RWPE1 (cell line): ENCODE data around the gene PDE1C.

Experiments used
- CTCF ChIA-PET: fragments of 350-600 bp; sonication (Branson Sonifier 250); formaldehyde crosslinking; extraction: SDS; loops from one replicate; lab custom pipeline; 2021; lab: Yijun Ruan, JAX
- POLR2A ChIA-PET: fragments of 400-600 bp; formaldehyde crosslinking; extraction: SDS; loops from one replicate; lab custom pipeline; 2020; ENCODE audit warnings: antibody characterized with exemption; ENCODE audit not compliant: low non-redundant PET; lab: Yijun Ruan, JAX
- DNase-seq: peaks from one replicate; pipeline ENCODE4 v3.0.0; 2012; ENCODE audit warnings: low spot score
- H3K27ac ChIP-seq: fragments of 450-650 bp; 2 replicates; pipeline ENCODE4 v1.5.1; 2017
- CTCF ChIP-seq: fragments of 450-650 bp; conservative IDR thresholded peaks from 2 replicates; pipeline ENCODE4 v1.5.1; 2017; ENCODE audit warnings: low read depth, mild to moderate bottlenecking

PDE1C gene

GRCh38 chr7:32070406-32071360 lies at the start of gene PDE1C:
Gene PDE1C, minus strand, starts transcription at chr7:32070407.
- H3K27ac ChIP-seq, result no peak within 1 kb of the TSS
- no peak for TF ChIP-seq CTCF
- CTCF ChIA-PET, result no interaction called here
- POLR2A ChIA-PET, result no interaction called here
- no peak for DNase-seq

GRCh38 chr7:32119790-32120196 lies 49.6 kb upstream of the PDE1C start:
- DNase-seq, result no peak
- no peak for TF ChIP-seq CTCF
- ChIA-PET POLR2A (no interaction called here), CTCF (no interaction called here)
- no peak overlapping the region for H3K27ac ChIP-seq

- no peak for DNase-seq
- no peak overlapping the region for H3K27ac ChIP-seq
- TF ChIP-seq CTCF, result no peak
- POLR2A ChIA-PET, result no interaction called here
- CTCF ChIA-PET, result no interaction called here
Observed at GRCh38 chr7:32117837-32118236, 47.6 kb upstream of the PDE1C start.

- TF ChIP-seq CTCF, result no peak
- no peak overlapping the region for H3K27ac ChIP-seq
- ChIA-PET CTCF (no interaction called here), POLR2A (no interaction called here)
- DNase-seq, result no peak
Observed at GRCh38 chr7:32116436-32116835, 46.2 kb upstream of the PDE1C start.

GRCh38 chr7:32115831-32116230 lies 45.6 kb upstream of the PDE1C start:
- TF ChIP-seq CTCF, result no peak
- CTCF ChIA-PET, result no interaction called here
- no peak for DNase-seq
- no peak overlapping the region for H3K27ac ChIP-seq
- POLR2A ChIA-PET, result no interaction called here

- H3K27ac ChIP-seq, result no peak overlapping the region; the same call in 1 of the 2 replicates
- no peak for TF ChIP-seq CTCF
- CTCF ChIA-PET, result no interaction called here
- POLR2A ChIA-PET, result no interaction called here
- peak; percentile 42 for DNase-seq
Observed at GRCh38 chr7:32108651-32109050, 38.4 kb upstream of the PDE1C start.
